OCI-LY3 (cell line): ENCODE measurements around the gene PREP.

ENCODE experiments used
- H2AFZ ChIP-seq: fragments of 200-600, 300-600 bp; shearing (Covaris generic); 2 replicates; pipeline ENCODE4 v1.6.0; 2014; ENCODE audit warnings: antibody characterized with exemption, low read depth, low read length
- H3K27ac ChIP-seq: fragments of 200-600, 300-600 bp; sonication (generic); 2 replicates; pipeline ENCODE4 v1.5.1; 2014; ENCODE audit warnings: mild to moderate bottlenecking, low read length, moderate library complexity, mixed read lengths
- H3K27me3 ChIP-seq: fragments of 200-600, 300-600 bp; sonication (generic); 2 replicates; pipeline ENCODE4 v1.6.1; 2014; ENCODE audit warnings: low read depth, low read length, mixed read lengths
- H3K36me3 ChIP-seq: fragments of 200-600, 300-600 bp; sonication (generic); replicated peaks from 2 replicates; pipeline ENCODE3; 2014; ENCODE audit warnings: low read depth, low read length, mixed read lengths
- H3K4me1 ChIP-seq: fragments of 300-600, 200-600 bp; sonication (generic); 2 replicates; pipeline ENCODE4 v1.6.1; 2014; ENCODE audit warnings: low read length, mixed read lengths
- H3K4me2 ChIP-seq: fragments of 200-600, 300-600 bp; sonication (generic); 2 replicates; pipeline ENCODE4 v1.6.1; 2014; ENCODE audit warnings: low read length, mixed read lengths
- H3K4me3 ChIP-seq: fragments of 300-600, 200-600 bp; sonication (generic); 2 replicates; pipeline ENCODE4 v1.5.1; 2014; ENCODE audit warnings: antibody characterized with exemption, mild to moderate bottlenecking, low read length, moderate library complexity
- H3K79me2 ChIP-seq: fragments of 300-600, 200-600 bp; shearing (Covaris generic); 2 replicates; pipeline ENCODE4 v1.6.1; 2014; ENCODE audit warnings: mild to moderate bottlenecking, low read length, mixed read lengths
- H3K9ac ChIP-seq: fragments of 300-600, 200-600 bp; shearing (Covaris generic); 2 replicates; pipeline ENCODE4 v1.6.0; 2014; ENCODE audit warnings: mild to moderate bottlenecking, low read length, moderate library complexity
- H3K9me3 ChIP-seq: fragments of 200-600, 300-600 bp; shearing (Covaris generic); 2 replicates; pipeline ENCODE4 v1.6.1; 2014; ENCODE audit warnings: low read length, mixed read lengths; ENCODE audit not compliant: insufficient read depth
- H4K20me1 ChIP-seq: fragments of 200-600, 300-600 bp; sonication (generic); 2 replicates; pipeline ENCODE4 v1.6.1; 2016; ENCODE audit warnings: low read length, mixed read lengths; ENCODE audit not compliant: insufficient read depth
- EZH2phosphoT487 ChIP-seq: fragments of 200-600 bp; shearing (Covaris generic); IDR thresholded peaks from 2 replicates; pipeline ENCODE4 v1.6.1; 2018; ENCODE audit warnings: antibody characterized with exemption, mixed run types, low read depth
- TF ChIP-seq, protein P1 (sequence below): fragments of 200-600, 300-600 bp; sonication (generic); IDR thresholded peaks from 2 replicates; pipeline ENCODE4 v1.5.1; 2014; ENCODE audit warnings: antibody characterized with exemption, low read length, low read depth

PREP gene

GRCh38 chr6:105397987-105398386 is 4.9 kb downstream of the PREP start:
- no peak overlapping the region for H3K4me2 ChIP-seq
- no peak overlapping the region for H3K4me3 ChIP-seq
- peaks cover 3% of the 10 kb centered on the region for H3K36me3 ChIP-seq
- no peak overlapping the region for H3K9ac ChIP-seq
- no peaks in the 10 kb centered on the region for H3K27me3 ChIP-seq
- peaks cover 52% of the 10 kb centered on the region for H3K79me2 ChIP-seq
- H4K20me1 ChIP-seq = peaks cover 11% of the 10 kb centered on the region
- no peak for TF ChIP-seq EZH2phosphoT487
- TF ChIP-seq, protein P1, sequence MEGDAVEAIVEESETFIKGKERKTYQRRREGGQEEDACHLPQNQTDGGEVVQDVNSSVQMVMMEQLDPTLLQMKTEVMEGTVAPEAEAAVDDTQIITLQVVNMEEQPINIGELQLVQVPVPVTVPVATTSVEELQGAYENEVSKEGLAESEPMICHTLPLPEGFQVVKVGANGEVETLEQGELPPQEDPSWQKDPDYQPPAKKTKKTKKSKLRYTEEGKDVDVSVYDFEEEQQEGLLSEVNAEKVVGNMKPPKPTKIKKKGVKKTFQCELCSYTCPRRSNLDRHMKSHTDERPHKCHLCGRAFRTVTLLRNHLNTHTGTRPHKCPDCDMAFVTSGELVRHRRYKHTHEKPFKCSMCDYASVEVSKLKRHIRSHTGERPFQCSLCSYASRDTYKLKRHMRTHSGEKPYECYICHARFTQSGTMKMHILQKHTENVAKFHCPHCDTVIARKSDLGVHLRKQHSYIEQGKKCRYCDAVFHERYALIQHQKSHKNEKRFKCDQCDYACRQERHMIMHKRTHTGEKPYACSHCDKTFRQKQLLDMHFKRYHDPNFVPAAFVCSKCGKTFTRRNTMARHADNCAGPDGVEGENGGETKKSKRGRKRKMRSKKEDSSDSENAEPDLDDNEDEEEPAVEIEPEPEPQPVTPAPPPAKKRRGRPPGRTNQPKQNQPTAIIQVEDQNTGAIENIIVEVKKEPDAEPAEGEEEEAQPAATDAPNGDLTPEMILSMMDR = no peak
- peaks cover 15% of the 10 kb centered on the region for H3K4me1 ChIP-seq
- H2AFZ ChIP-seq = no peak overlapping the region
- no peaks in the 10 kb centered on the region for H3K9me3 ChIP-seq
- H3K27ac ChIP-seq = no peak overlapping the region

DNA sequence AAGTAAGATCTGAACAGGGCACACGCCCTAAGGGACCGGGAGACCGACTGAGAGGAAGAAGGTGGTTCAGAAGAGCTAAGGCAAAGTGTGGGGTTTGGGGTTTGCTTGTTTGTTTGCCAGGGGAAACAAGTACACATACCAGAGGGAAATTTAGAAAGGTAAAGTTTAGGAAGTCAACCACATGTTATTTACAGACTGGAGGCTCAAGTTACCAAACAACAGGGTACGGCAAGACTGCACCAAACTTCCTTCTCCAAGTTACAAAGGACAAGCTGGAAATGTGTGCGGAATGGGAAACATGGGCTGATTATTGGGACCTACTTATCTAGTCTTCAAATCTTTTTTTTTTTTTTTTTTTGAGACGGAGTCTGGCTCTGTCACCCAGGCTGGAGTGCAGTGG is 11.2 kb downstream of the PREP start:
- Histone ChIP-seq H3K36me3 (peaks cover 3% of the 10 kb centered on the region), H2AFZ (no peak overlapping the region), H3K79me2 (no peaks in the 10 kb centered on the region), H3K9me3 (no peaks in the 10 kb centered on the region), H3K9ac (no peak overlapping the region), H3K4me3 (no peak overlapping the region), H3K27me3 (no peaks in the 10 kb centered on the region), H3K4me1 (no peaks in the 10 kb centered on the region), H3K4me2 (no peak overlapping the region), H4K20me1 (no peaks in the 10 kb centered on the region), H3K27ac (no peak overlapping the region)
- TF ChIP-seq, protein P1 = no peak
- no peak for TF ChIP-seq EZH2phosphoT487

DNA sequence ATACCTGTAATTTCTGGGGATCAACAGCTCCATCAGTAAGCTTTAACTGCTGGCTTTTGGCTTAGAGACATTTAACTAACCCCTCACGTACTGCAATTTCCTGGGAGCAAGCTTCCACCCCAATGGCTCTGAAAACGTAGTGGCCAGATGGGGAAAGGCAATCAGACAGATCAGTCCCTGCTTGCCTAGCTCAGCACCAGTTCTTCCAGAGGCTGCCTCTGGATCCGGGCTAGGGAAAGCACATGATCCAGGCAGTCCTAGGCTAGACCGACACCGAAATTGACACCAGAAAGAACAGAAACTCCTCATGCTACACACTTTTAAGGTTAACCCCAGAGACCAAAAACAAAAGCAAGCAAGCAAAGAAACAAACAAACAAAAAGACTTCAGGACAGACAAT is 13.3 kb downstream of the PREP start:
- Histone ChIP-seq H3K4me1 (no peaks in the 10 kb centered on the region), H4K20me1 (no peaks in the 10 kb centered on the region), H2AFZ (no peak overlapping the region), H3K79me2 (no peaks in the 10 kb centered on the region), H3K9me3 (no peaks in the 10 kb centered on the region), H3K4me3 (no peak overlapping the region), H3K27me3 (no peaks in the 10 kb centered on the region), H3K9ac (no peak overlapping the region), H3K4me2 (no peak overlapping the region), H3K36me3 (no peaks in the 10 kb centered on the region), H3K27ac (no peak overlapping the region)
- no peak for TF ChIP-seq EZH2phosphoT487
- TF ChIP-seq, protein P1 = no peak

DNA sequence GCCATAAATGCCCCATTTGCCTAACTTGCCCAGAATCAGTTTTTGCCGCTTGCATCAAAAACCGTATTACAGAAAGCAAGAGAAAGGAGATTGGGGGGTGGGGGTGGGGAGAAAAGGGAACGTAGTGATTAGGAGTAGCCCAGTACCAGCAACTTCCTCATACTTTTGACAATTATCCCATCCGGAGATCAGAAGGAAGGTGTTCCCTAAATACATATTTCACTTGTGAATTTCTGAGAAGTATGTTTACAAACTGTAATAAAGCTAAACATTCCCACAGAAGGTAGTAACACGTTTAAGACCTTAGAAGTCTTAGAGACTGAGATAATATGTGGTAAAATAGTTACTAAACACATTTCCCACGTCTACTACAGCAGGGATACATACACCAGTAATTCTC is 14.5 kb downstream of the PREP start:
- Histone ChIP-seq H3K9ac (no peak overlapping the region), H3K4me3 (no peak overlapping the region), H3K4me2 (no peak overlapping the region), H3K4me1 (no peaks in the 10 kb centered on the region), H2AFZ (no peak overlapping the region), H4K20me1 (no peaks in the 10 kb centered on the region), H3K36me3 (no peaks in the 10 kb centered on the region), H3K9me3 (no peaks in the 10 kb centered on the region), H3K27ac (no peak overlapping the region), H3K27me3 (no peaks in the 10 kb centered on the region), H3K79me2 (no peaks in the 10 kb centered on the region)
- TF ChIP-seq, protein P1 = no peak
- TF ChIP-seq EZH2phosphoT487 = no peak
